MM.1S (cell line): Measurements from ENCODE around the gene FASTK.

Source experiments
- DNase-seq: peaks from one replicate; pipeline ENCODE4 v3.0.0-alpha.2; 2015
- H2AFZ ChIP-seq: fragments of 300-600 bp; sonication (generic); 2 replicates; pipeline ENCODE4 v1.6.0; 2016; ENCODE audit warnings: antibody characterized with exemption, low read length
- H3F3A ChIP-seq: fragments of 300-600 bp; sonication (generic); 2 replicates; pipeline ENCODE4 v1.6.1; 2016; ENCODE audit warnings: mild to moderate bottlenecking, antibody characterized with exemption, low read length, moderate library complexity, mixed read lengths; ENCODE audit not compliant: insufficient read depth
- H3K27ac ChIP-seq: fragments of 300-600 bp; sonication (generic); 2 replicates; pipeline ENCODE4 v1.5.1; 2016; ENCODE audit warnings: mild to moderate bottlenecking, low read length
- H3K27me3 ChIP-seq: fragments of 300-600 bp; sonication (generic); replicated peaks from 2 replicates; pipeline ENCODE4 v1.6.0; 2016; ENCODE audit warnings: low read length; ENCODE audit not compliant: insufficient read depth
- H3K36me3 ChIP-seq: fragments of 300-600 bp; sonication (generic); replicated peaks from 2 replicates; pipeline ENCODE4 v1.6.1; 2016; ENCODE audit warnings: mild to moderate bottlenecking, low read length, mixed read lengths; ENCODE audit not compliant: insufficient read depth
- H3K4me1 ChIP-seq: fragments of 300-600 bp; sonication (generic); 2 replicates; pipeline ENCODE4 v1.6.1; 2016; ENCODE audit warnings: low read length, mixed read lengths
- H3K4me2 ChIP-seq: fragments of 300-600 bp; sonication (generic); 2 replicates; pipeline ENCODE4 v1.6.0; 2016; ENCODE audit warnings: low read depth, low read length
- H3K4me3 ChIP-seq: fragments of 300-600 bp; sonication (generic); 2 replicates; pipeline ENCODE4 v1.5.1; 2016; ENCODE audit warnings: low read length, mixed read lengths
- H3K79me2 ChIP-seq: fragments of 300-600 bp; sonication (generic); 2 replicates; pipeline ENCODE4 v1.6.1; 2016; ENCODE audit warnings: mixed run types, low read length, mixed read lengths
- H3K9ac ChIP-seq: fragments of 300-600 bp; sonication (generic); 2 replicates; pipeline ENCODE4 v1.6.1; 2016; ENCODE audit warnings: low read length, mixed read lengths
- H3K9me2 ChIP-seq: fragments of 300-600 bp; sonication (generic); replicated peaks from 2 replicates; pipeline ENCODE4 v1.6.1; 2016; ENCODE audit warnings: mild to moderate bottlenecking, low read length, mixed read lengths; ENCODE audit not compliant: insufficient read depth
- H3K9me3 ChIP-seq: fragments of 300-600 bp; sonication (generic); replicated peaks from 2 replicates; pipeline ENCODE4 v1.6.1; 2016; ENCODE audit warnings: mild to moderate bottlenecking, low read length, mixed read lengths; ENCODE audit not compliant: insufficient read depth
- H4K20me1 ChIP-seq: fragments of 300-600 bp; sonication (generic); 2 replicates; pipeline ENCODE4 v1.6.1; 2016; ENCODE audit warnings: mild to moderate bottlenecking, low read length, moderate library complexity, mixed read lengths; ENCODE audit not compliant: insufficient read depth
- CTCF ChIP-seq: fragments of 300-600 bp; sonication (generic); IDR thresholded peaks from 2 replicates; pipeline ENCODE4 v1.5.1; 2016; ENCODE audit warnings: antibody characterized with exemption, low read length, mixed read lengths
- EZH2 ChIP-seq: fragments of 300-600 bp; sonication (generic); optimal IDR thresholded peaks from 2 replicates; pipeline ENCODE3; 2017; ENCODE audit warnings: low read depth, mild to moderate bottlenecking, antibody characterized with exemption, low read length, mixed read lengths
- EZH2phosphoT487 ChIP-seq: fragments of 300-600 bp; sonication (generic); IDR thresholded peaks from 2 replicates; pipeline ENCODE4 v1.6.1; 2018; ENCODE audit warnings: antibody characterized with exemption, low read length

The FASTK gene

GRCh38 chr7:151048911-151049463 is 31.6 kb downstream of the FASTK start:
- Histone ChIP-seq H4K20me1 (no peaks in the 10 kb centered on the region), H3K79me2 (no peaks in the 10 kb centered on the region), H3K4me3 (no peak overlapping the region), H3K36me3 (no peaks in the 10 kb centered on the region), H3K9me3 (no peaks in the 10 kb centered on the region), H3K27ac (no peak overlapping the region), H2AFZ (no peak overlapping the region), H3K4me1 (no peaks in the 10 kb centered on the region), H3K9ac (no peak overlapping the region), H3K4me2 (no peak overlapping the region), H3F3A (no peaks in the 10 kb centered on the region), H3K9me2 (no peaks in the 10 kb centered on the region), H3K27me3 (peaks cover 18% of the 10 kb centered on the region)
- no peak for DNase-seq
- TF ChIP-seq CTCF (no peak), EZH2phosphoT487 (no peak), EZH2 (no peak)

GRCh38 chr7:151047976-151048815 is 32.4 kb downstream of the FASTK start, which contains the start of gene ASIC3:
TSS of gene ASIC3 (plus strand) at chr7:151048531. CDS start at chr7:151048886, 355 bp downstream.
- no peaks in the 10 kb centered on the region for H3K9me3 ChIP-seq
- peaks cover 18% of the 10 kb centered on the region for H3K27me3 ChIP-seq
- no peaks in the 10 kb centered on the region for H3K36me3 ChIP-seq
- H3F3A ChIP-seq: no peaks in the 10 kb centered on the region
- no peaks in the 10 kb centered on the region for H3K79me2 ChIP-seq
- no peaks in the 10 kb centered on the region for H3K9me2 ChIP-seq
- no peak for TF ChIP-seq CTCF
- TF ChIP-seq EZH2phosphoT487: no peak
- TF ChIP-seq EZH2: no peak
- H3K4me1 ChIP-seq: no peaks in the 10 kb centered on the region
- H3K4me2 ChIP-seq: no peak within 1 kb of the TSS
- no peaks in the 10 kb centered on the region for H4K20me1 ChIP-seq
- no peak within 1 kb of the TSS for H3K9ac ChIP-seq
- no peak for DNase-seq
- no peak within 1 kb of the TSS for H3K4me3 ChIP-seq
- H3K27ac ChIP-seq: no peak within 1 kb of the TSS
- H2AFZ ChIP-seq: no peak within 1 kb of the TSS

- Histone ChIP-seq H3K4me1 (no peaks in the 10 kb centered on the region), H3K4me3 (no peak overlapping the region), H3K9me2 (no peaks in the 10 kb centered on the region), H3K36me3 (no peaks in the 10 kb centered on the region), H3K9me3 (no peaks in the 10 kb centered on the region), H3K9ac (no peak overlapping the region), H3F3A (no peaks in the 10 kb centered on the region), H4K20me1 (no peaks in the 10 kb centered on the region), H3K27me3 (peaks cover 18% of the 10 kb centered on the region), H3K27ac (no peak overlapping the region), H2AFZ (no peak overlapping the region), H3K4me2 (no peak overlapping the region), H3K79me2 (no peaks in the 10 kb centered on the region)
- DNase-seq: no peak
- TF ChIP-seq EZH2 (no peak), EZH2phosphoT487 (no peak), CTCF (no peak)
These were observed 33.7 kb downstream of the FASTK start for GRCh38 chr7:151046603-151047573.
